Measurements from ENCODE around the gene PRXL2B.
"Not testable (repeated sequence)": the region's sequence is repeated elsewhere in the genome, so short reads cannot be mapped to it uniquely, and the experiment has no call there.

The PRXL2B gene

DNA sequence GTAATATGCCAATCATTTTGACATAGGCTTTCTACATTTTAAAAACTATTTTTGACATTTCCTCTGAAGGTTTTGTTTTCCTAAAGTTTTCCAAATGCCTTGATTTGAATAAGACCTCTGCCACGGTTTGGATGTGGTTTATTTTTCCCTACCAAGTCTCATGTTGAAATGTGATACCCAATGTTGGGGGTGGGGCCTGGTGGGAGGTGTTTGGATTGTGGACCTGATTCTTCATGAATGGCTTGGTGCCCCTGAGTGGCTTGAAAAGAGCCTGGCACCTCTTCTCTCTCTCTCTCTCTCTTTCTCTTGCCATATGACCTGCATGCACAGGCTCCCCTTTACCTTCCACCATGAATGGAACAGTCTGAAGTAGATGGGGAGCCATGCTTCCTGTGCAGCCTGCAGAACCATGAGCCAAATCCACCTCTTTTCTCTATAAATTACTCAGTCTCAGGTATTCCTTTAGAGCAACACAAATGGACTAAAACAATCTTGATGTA, 31.4 kb downstream of the PRXL2B start:
- DNase-seq (ENCODE audit: low spot score) = no peak
- TF ChIP-seq, protein P1, sequence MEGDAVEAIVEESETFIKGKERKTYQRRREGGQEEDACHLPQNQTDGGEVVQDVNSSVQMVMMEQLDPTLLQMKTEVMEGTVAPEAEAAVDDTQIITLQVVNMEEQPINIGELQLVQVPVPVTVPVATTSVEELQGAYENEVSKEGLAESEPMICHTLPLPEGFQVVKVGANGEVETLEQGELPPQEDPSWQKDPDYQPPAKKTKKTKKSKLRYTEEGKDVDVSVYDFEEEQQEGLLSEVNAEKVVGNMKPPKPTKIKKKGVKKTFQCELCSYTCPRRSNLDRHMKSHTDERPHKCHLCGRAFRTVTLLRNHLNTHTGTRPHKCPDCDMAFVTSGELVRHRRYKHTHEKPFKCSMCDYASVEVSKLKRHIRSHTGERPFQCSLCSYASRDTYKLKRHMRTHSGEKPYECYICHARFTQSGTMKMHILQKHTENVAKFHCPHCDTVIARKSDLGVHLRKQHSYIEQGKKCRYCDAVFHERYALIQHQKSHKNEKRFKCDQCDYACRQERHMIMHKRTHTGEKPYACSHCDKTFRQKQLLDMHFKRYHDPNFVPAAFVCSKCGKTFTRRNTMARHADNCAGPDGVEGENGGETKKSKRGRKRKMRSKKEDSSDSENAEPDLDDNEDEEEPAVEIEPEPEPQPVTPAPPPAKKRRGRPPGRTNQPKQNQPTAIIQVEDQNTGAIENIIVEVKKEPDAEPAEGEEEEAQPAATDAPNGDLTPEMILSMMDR (IDR thresholded peaks at IDR 0.05; ENCODE audit: borderline replicate concordance, control extremely low read depth, extremely low read depth, insufficient read depth, missing control alignments) = no peak
- in situ Hi-C loops (cut with MboI; ENCODE audit: low sequenced_read_pairs, unreplicated experiment) = no loop called here

DNA sequence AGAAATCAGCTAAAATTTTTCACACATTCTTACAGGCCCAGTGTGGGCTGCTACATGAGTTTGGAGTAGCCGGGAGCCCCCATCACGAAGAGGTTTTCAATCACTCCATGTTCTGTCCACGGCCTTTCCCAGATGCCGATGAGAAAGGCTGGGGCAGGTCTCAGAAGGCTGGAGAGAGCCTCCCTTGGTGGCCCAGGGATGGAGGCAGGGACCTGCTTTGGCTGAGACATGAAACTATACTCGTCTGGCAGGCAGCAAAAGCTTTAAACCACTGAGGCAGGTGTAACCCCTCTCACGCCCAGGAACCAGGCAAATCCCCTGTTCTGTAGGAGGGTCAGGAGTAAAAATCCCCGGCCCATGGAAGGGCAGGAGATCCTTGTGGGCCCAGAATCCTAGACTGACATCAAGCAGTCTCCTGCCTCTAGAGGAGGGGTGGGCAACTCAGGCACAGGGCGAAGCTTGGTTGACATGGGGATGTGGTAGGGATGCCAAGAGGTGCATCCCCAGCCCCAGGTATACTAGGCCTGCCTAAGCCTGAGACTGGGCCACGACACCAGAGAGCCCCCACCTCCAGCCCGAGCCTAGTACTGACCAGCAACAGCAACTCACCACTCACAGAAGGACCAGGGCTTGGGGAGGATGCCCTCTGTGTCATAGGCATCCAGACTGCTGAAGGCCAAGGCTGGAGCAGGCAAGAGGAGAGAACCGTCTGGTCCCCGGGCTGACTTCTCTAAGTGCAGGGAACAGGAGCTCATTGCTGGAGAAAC, 37.2 kb downstream of the PRXL2B start:
- TF ChIP-seq, protein P1 (IDR thresholded peaks at IDR 0.05; ENCODE audit: borderline replicate concordance, control extremely low read depth, extremely low read depth, insufficient read depth, missing control alignments) = no peak
- in situ Hi-C loops (cut with MboI; ENCODE audit: low sequenced_read_pairs, unreplicated experiment) = no loop called here
- DNase-seq (ENCODE audit: low spot score) = no peak

DNA sequence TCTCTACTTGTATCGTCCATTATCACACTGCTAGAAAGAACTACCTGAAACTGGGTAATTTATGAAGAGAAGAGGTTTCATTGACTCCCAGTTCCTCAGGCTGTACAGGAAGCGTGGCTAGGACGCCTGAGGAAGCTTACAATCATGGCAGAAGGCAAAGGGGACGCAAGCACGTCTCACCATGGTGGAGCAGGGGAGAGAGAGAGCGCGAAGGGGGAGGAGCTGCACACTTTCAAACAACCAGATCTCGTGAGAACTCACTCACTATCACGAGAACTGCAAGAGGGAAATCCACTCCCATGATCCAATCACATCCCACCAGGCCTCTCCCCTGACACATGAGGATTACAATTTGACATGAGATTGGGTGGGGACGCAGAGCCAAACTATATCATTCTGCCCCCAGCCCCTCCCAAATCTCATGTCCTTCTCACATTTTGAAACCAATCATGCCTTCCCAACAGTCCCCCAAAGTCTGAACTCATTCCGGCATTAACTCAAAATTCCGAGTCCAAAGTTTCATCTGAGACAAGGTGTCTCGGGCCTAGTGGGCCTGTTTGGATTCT, 38.2 kb downstream of the PRXL2B start:
- no peak for DNase-seq (ENCODE audit: low spot score)
- in situ Hi-C loops (cut with MboI; ENCODE audit: low sequenced_read_pairs, unreplicated experiment) = no loop called here
- TF ChIP-seq, protein P1 (IDR thresholded peaks at IDR 0.05; ENCODE audit: borderline replicate concordance, control extremely low read depth, extremely low read depth, insufficient read depth, missing control alignments) = no peak

DNA sequence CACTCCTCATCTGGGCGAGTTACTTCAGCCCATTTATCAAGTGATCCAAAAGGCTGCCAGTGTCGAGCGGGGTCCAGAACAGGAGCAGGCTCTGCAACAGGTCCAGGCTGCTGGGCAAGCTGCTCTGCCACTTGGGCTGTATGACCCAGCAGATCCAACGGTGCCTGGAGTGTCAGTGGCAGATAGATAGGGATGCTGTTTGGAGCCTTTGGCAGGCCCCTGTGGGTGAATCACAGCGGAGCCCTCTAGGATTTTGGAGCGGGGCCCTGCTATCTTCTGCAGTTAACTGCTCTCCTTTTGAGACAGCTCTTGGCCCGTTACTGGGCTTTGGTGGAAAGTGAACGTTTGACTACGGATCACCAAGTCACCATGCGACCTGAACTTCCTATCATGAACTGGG, 38.7 kb downstream of the PRXL2B start:
- DNase-seq (ENCODE audit: low spot score) = no peak
- TF ChIP-seq, protein P1 (IDR thresholded peaks at IDR 0.05; ENCODE audit: borderline replicate concordance, control extremely low read depth, extremely low read depth, insufficient read depth, missing control alignments) = no peak
- in situ Hi-C loops (cut with MboI; ENCODE audit: low sequenced_read_pairs, unreplicated experiment) = no loop called here

DNA sequence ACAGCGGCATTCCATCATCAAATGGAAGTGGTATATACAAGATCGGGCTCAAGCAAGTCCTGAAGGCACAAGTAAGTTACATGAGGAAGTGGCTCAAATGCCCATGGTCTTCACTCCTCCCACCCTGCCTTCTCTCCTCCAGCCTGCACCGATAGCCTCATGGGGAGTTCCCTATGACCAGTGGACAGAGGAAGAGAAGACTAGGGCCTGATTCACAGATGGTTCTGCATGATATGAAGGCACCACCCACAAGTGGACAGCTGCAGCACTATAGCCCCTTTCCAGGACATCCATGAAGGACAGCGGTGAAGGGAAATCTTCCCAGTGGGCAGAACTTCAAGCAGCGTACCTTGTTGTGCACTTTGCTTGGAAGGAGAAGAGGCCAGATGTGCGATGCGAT, 39.2 kb downstream of the PRXL2B start:
- DNase-seq (ENCODE audit: low spot score); in situ Hi-C loops (cut with MboI; ENCODE audit: low sequenced_read_pairs, unreplicated experiment): not testable (repeated sequence)

DNA sequence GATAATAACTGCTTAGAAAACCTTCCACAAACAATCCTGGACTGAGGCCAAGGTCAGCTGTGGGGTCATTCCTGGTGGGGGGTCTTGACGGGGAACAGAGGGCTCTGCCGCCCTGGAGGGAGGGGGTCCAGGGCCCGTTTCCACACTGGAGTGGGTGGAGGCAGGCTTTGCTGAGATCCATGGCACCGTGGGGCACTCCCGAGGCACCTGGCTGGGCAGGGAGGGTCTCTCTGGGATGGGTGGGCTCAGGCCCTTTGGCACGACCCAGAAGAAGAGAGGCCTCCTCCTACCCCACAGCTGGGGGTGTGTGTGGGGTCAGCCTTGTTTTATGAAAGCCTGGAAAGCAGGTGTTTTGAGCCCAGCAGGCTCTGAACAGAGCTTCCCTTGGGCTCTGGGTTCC, 41.2 kb downstream of the PRXL2B start:
- TF ChIP-seq, protein P1 (IDR thresholded peaks at IDR 0.05; ENCODE audit: borderline replicate concordance, control extremely low read depth, extremely low read depth, insufficient read depth, missing control alignments) = no peak
- no peak for DNase-seq (ENCODE audit: low spot score)
- in situ Hi-C loops (cut with MboI; ENCODE audit: low sequenced_read_pairs, unreplicated experiment) = no loop called here
